HEK293T (cell line): ENCODE data around the gene PRR29.

Experiments used
- ARNT ChIP-seq: fragments of 450-650 bp; IDR thresholded peaks from 2 replicates; pipeline ENCODE4 v1.6.1; 2017; ENCODE audit warnings: mild to moderate bottlenecking
- BHLHE40 ChIP-seq: fragments of 450-650 bp; IDR thresholded peaks from 2 replicates; pipeline ENCODE4 v1.6.1; 2016; ENCODE audit warnings: mild to moderate bottlenecking, moderate library complexity, borderline replicate concordance
- CTBP1 ChIP-seq: fragments of 450-650 bp; IDR thresholded peaks from 2 replicates; pipeline ENCODE4 v1.6.1; 2016; ENCODE audit warnings: borderline replicate concordance
- ELF4 ChIP-seq: fragments of 450-650 bp; IDR thresholded peaks from 2 replicates; pipeline ENCODE4 v1.6.1; 2017; ENCODE audit warnings: antibody characterized with exemption
- FOXA1 ChIP-seq: fragments of 450-650 bp; IDR thresholded peaks from 2 replicates; pipeline ENCODE4 v1.6.1; 2016; ENCODE audit warnings: mild to moderate bottlenecking
- FOXK2 ChIP-seq: fragments of 450-650 bp; IDR thresholded peaks from 2 replicates; pipeline ENCODE4 v1.6.1; 2016; ENCODE audit warnings: mild to moderate bottlenecking
- FOXM1 ChIP-seq: fragments of 450-650 bp; IDR thresholded peaks from 2 replicates; pipeline ENCODE4 v1.6.1; 2017; ENCODE audit warnings: mild to moderate bottlenecking, borderline replicate concordance
- L3MBTL2 ChIP-seq: fragments of 450-650 bp; conservative IDR thresholded peaks from 2 replicates; pipeline ENCODE4 v1.6.1; 2016; ENCODE audit warnings: mild to moderate bottlenecking
- LEF1 ChIP-seq: fragments of 450-650 bp; IDR thresholded peaks from 2 replicates; pipeline ENCODE4 v1.6.1; 2017; ENCODE audit warnings: mild to moderate bottlenecking, borderline replicate concordance
- NFRKB ChIP-seq: fragments of 450-650 bp; IDR thresholded peaks from 2 replicates; pipeline ENCODE4 v1.6.1; 2016; ENCODE audit warnings: mild to moderate bottlenecking, moderate library complexity
- SUZ12 ChIP-seq: fragments of 450-650 bp; IDR thresholded peaks from 2 replicates; pipeline ENCODE4 v1.6.1; 2016; ENCODE audit warnings: mild to moderate bottlenecking
- TARDBP ChIP-seq: fragments of 450-650 bp; IDR thresholded peaks from 2 replicates; pipeline ENCODE4 v1.6.1; 2016
- ZNF384 ChIP-seq: fragments of 450-650 bp; IDR thresholded peaks from 2 replicates; pipeline ENCODE4 v1.6.1; 2016
- TF ChIP-seq, protein P1 (sequence below): fragments of 450-650 bp; IDR thresholded peaks from 2 replicates; pipeline ENCODE4 v1.6.1; 2016

DNA sequence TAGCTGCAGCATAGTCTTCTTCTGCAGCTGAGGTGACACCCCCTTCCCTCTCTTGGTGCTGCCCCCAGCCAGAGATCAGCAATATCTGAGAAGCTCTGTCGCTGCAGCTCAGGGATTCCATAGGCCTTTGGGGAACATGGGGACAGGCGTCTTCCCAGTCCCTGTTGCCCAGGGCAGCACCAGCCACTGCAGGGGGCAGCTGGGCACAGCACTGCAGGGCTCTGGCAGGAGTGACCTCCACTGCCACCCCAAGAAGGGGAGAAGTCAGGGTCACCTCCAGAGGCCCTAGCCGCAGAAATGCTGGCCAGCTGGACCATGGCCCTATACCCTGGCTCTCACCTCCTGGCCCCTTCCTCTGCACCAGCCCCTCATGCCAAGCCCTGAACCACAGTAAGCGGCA is 42.4 kb upstream of the PRR29 start:
- TF ChIP-seq NFRKB = no peak
- TF ChIP-seq FOXK2 = no peak
- no peak for TF ChIP-seq SUZ12
- TF ChIP-seq ARNT = no peak
- no peak for TF ChIP-seq L3MBTL2
- no peak for TF ChIP-seq FOXA1
- TF ChIP-seq FOXM1 = no peak
- no peak for TF ChIP-seq BHLHE40
- no peak for TF ChIP-seq LEF1
- TF ChIP-seq, protein P1, sequence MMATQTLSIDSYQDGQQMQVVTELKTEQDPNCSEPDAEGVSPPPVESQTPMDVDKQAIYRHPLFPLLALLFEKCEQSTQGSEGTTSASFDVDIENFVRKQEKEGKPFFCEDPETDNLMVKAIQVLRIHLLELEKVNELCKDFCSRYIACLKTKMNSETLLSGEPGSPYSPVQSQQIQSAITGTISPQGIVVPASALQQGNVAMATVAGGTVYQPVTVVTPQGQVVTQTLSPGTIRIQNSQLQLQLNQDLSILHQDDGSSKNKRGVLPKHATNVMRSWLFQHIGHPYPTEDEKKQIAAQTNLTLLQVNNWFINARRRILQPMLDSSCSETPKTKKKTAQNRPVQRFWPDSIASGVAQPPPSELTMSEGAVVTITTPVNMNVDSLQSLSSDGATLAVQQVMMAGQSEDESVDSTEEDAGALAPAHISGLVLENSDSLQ = no peak
- TF ChIP-seq TARDBP = no peak
- TF ChIP-seq CTBP1 = no peak
- no peak for TF ChIP-seq ZNF384
- no peak for TF ChIP-seq ELF4
